HepG2 (cell line): Measurements from ENCODE around the gene ZNF740. TPM values are rescaled to one million over a fixed set of nuclear protein-coding genes. Genes with fewer than 3 reads are reported as not detected.

ENCODE experiments used
- ATAC-seq: fragments of 200-7000 bp; cut with Tn5 transposase; 3 replicates; pipeline ENCODE4 v1.9.1; 2020; ENCODE audit warnings: mild to moderate bottlenecking, moderate library complexity
- BruUV-seq: library from RNA; stranded (reverse); fragments of 400-500 nt; replicated peaks from 2 replicates; lab custom pipeline; 2021; lab: Mats Ljungman, UMichigan
- CTCF ChIA-PET: fragments of 300-600 bp; formaldehyde crosslinking; extraction: SDS; loops from one replicate; lab custom pipeline; 2021; ENCODE audit warnings: low total read pairs, inconsistent platforms, low intra/inter-chr PET ratio; lab: Yijun Ruan, JAX
- POLR2A ChIA-PET: fragments of 350-600 bp; sonication (Branson Sonifier 250); formaldehyde crosslinking; loops from one replicate; lab custom pipeline; 2020; ENCODE audit warnings: antibody characterized with exemption, inconsistent platforms; lab: Yijun Ruan, JAX
- DNase-seq: peaks from one replicate; pipeline ENCODE4 v3.0.0-alpha.2; 2015; ENCODE audit warnings: low spot score
- FAIRE-seq: peaks from 3 replicates; lab custom pipeline; 2011; peaks lifted over from hg19 to GRCh38; lab: Jason Lieb, UNC
- H2AFZ ChIP-seq: one replicate; pipeline ENCODE4 v1.6.1; 2011; ENCODE audit warnings: low read length, inconsistent platforms
- H3K27ac ChIP-seq: fragments of 300-600 bp; 3 replicates; pipeline ENCODE4 v1.8.0; 2011; ENCODE audit warnings: mixed run types, mild to moderate bottlenecking, mixed read lengths, low read length, inconsistent platforms; ENCODE audit not compliant: insufficient read depth; ENCODE audit errors: extremely low read length
- H3K27me3 ChIP-seq, 2 experiments: fragments of 200-600 bp in 1 of 2; 2 replicates in 1 of 2; 3 replicates in 1 of 2; pipeline versions ENCODE4 v1.6.0 to v1.8.0; 2011; ENCODE audit warnings: low read length in 2 of 2, mild to moderate bottlenecking in 2 of 2, moderate library complexity in 2 of 2, inconsistent platforms in 1 of 2; ENCODE audit not compliant: insufficient read depth in 2 of 2, control insufficient read depth in 1 of 2
- H3K36me3 ChIP-seq, 2 experiments: fragments of 200-600 bp in 1 of 2; replicated peaks in 1 of 2; 2 replicates in 1 of 2; 3 replicates in 1 of 2; pipeline versions ENCODE4 v1.5.1 to v1.8.0; 2011; ENCODE audit warnings: low read length in 2 of 2, inconsistent platforms in 1 of 2; ENCODE audit not compliant: insufficient read depth in 2 of 2, control insufficient read depth in 1 of 2
- H3K4me1 ChIP-seq: 2 replicates; pipeline ENCODE4 v1.5.1; 2012; ENCODE audit warnings: low read length, inconsistent platforms; ENCODE audit not compliant: insufficient read depth
- H3K4me2 ChIP-seq: 2 replicates; pipeline ENCODE4 v1.6.0; 2011; ENCODE audit warnings: low read depth, low read length, inconsistent platforms
- H3K4me3 ChIP-seq, 3 experiments: fragments of 200-600 bp in 1 of 3; sonication (generic), shearing (Covaris generic) in 1 of 3; replicated peaks in 1 of 3; 2 replicates each; pipeline ENCODE4 v1.5.1; 2011 to 2016; ENCODE audit warnings: low read length in 3 of 3, inconsistent platforms in 2 of 3, low read depth in 2 of 3, mild to moderate bottlenecking in 2 of 3, control low read depth in 1 of 3, mixed read lengths in 1 of 3; ENCODE audit not compliant: insufficient read depth in 1 of 3
- H3K79me2 ChIP-seq: one replicate; pipeline ENCODE4 v1.6.1; 2011; ENCODE audit warnings: low read length, inconsistent platforms; ENCODE audit not compliant: insufficient read depth
- H3K9ac ChIP-seq: 2 replicates; pipeline ENCODE4 v1.6.0; 2011; ENCODE audit warnings: mild to moderate bottlenecking, low read depth, low read length, inconsistent platforms; ENCODE audit not compliant: insufficient read depth
- H3K9me3 ChIP-seq: 2 replicates; pipeline ENCODE4 v1.5.1; 2012; ENCODE audit warnings: mild to moderate bottlenecking, low read length
- H4K20me1 ChIP-seq: 2 replicates; pipeline ENCODE4 v1.6.0; 2011; ENCODE audit warnings: inconsistent platforms, mild to moderate bottlenecking, low read length, moderate library complexity; ENCODE audit not compliant: insufficient read depth
- ARNTL ChIP-seq: sonication (generic); formaldehyde crosslinking; IDR thresholded peaks from 2 replicates; pipeline ENCODE4 v1.4.0; 2020; ENCODE audit warnings: mild to moderate bottlenecking, missing genetic modification reagents
- ATAD3A ChIP-seq: sonication (generic); formaldehyde crosslinking; IDR thresholded peaks from 2 replicates; pipeline ENCODE4 v1.4.0; 2020; ENCODE audit warnings: missing genetic modification reagents
- ATM ChIP-seq: fragments of 450-650 bp; IDR thresholded peaks from 2 replicates; pipeline ENCODE4 v1.7.1; 2017; ENCODE audit warnings: mild to moderate bottlenecking, borderline replicate concordance
- BCL6 ChIP-seq: IDR thresholded peaks from 2 replicates; pipeline ENCODE4 v1.6.1; 2016; ENCODE audit warnings: missing genetic modification reagents, missing compliant biosample characterization
- CAMTA2 ChIP-seq: sonication (generic); formaldehyde crosslinking; IDR thresholded peaks from 2 replicates; pipeline ENCODE4 v1.4.0; 2020; ENCODE audit warnings: mild to moderate bottlenecking, missing genetic modification reagents, borderline replicate concordance
- CREM ChIP-seq, 2 experiments: sonication (generic) in 1 of 2; formaldehyde crosslinking in 1 of 2; IDR thresholded peaks; 2 replicates each; pipeline versions ENCODE4 v1.4.0 to v1.6.1; 2016 to 2020; ENCODE audit warnings: antibody characterized with exemption in 1 of 2, mild to moderate bottlenecking in 1 of 2, missing genetic modification reagents in 1 of 2
- HNRNPLL ChIP-seq: fragments of 200-400 bp; formaldehyde crosslinking; IDR thresholded peaks from 2 replicates; pipeline ENCODE4 v1.6.1; 2017; ENCODE audit warnings: mild to moderate bottlenecking, low read depth, low read length; ENCODE audit not compliant: poor library complexity, severe bottlenecking
- HOXD1 ChIP-seq: sonication (generic); formaldehyde crosslinking; IDR thresholded peaks from 2 replicates; pipeline ENCODE4 v1.5.0; 2020; ENCODE audit warnings: missing genetic modification reagents
- NFIC ChIP-seq: IDR thresholded peaks from 2 replicates; pipeline ENCODE4 v1.6.1; 2012; ENCODE audit warnings: mild to moderate bottlenecking, low read length, inconsistent platforms
- PHF8 ChIP-seq: sonication (generic); formaldehyde crosslinking; IDR thresholded peaks from 2 replicates; pipeline ENCODE4 v1.5.0; 2020; ENCODE audit warnings: missing genetic modification reagents
- TBX3 ChIP-seq: fragments of 450-650 bp; IDR thresholded peaks from 2 replicates; pipeline ENCODE4 v1.6.1; 2017; ENCODE audit warnings: antibody characterized with exemption, mild to moderate bottlenecking, inconsistent platforms, borderline replicate concordance
- ZNF224 ChIP-seq: sonication (generic); formaldehyde crosslinking; IDR thresholded peaks from 2 replicates; pipeline ENCODE4 v1.5.0; 2020; ENCODE audit warnings: mild to moderate bottlenecking, missing genetic modification reagents
- ZNF329 ChIP-seq: sonication (generic); formaldehyde crosslinking; IDR thresholded peaks from 2 replicates; pipeline ENCODE4 v1.9.0; 2021; ENCODE audit warnings: low read depth, mild to moderate bottlenecking, missing genetic modification reagents
- ZNF335 ChIP-seq: sonication (generic); formaldehyde crosslinking; IDR thresholded peaks from 2 replicates; pipeline ENCODE4 v1.4.0; 2020; ENCODE audit warnings: missing genetic modification reagents
- ZNF614 ChIP-seq: IDR thresholded peaks from 2 replicates; pipeline ENCODE4 v1.6.1; 2018; ENCODE audit warnings: missing biosample characterization, missing genetic modification reagents, inconsistent platforms, borderline replicate concordance
- ZNF772 ChIP-seq: sonication (generic); formaldehyde crosslinking; IDR thresholded peaks from 2 replicates; pipeline ENCODE4 v1.5.0; 2020; ENCODE audit warnings: mild to moderate bottlenecking, missing genetic modification reagents
- ZNF816 ChIP-seq: sonication (generic); formaldehyde crosslinking; IDR thresholded peaks from 2 replicates; pipeline ENCODE4 v1.8.0; 2022; ENCODE audit warnings: missing genetic modification reagents, mild to moderate bottlenecking, borderline replicate concordance
- ZSCAN5A ChIP-seq: sonication (generic); formaldehyde crosslinking; IDR thresholded peaks from 2 replicates; pipeline ENCODE4 v1.8.0; 2022; ENCODE audit warnings: mild to moderate bottlenecking, missing genetic modification reagents, borderline replicate concordance
- WGBS: methylation state at CpG from one replicate; pipeline ENCODE4 v1.1.6; 2017; ENCODE audit warnings: low lambda C conversion rate; 5-methylcytosine and 5-hydroxymethylcytosine counted together
- in situ Hi-C: cut with HindIII; loops from 2 replicates; pipeline ENCODE4 v1.10.0; 2017; ENCODE audit warnings: low pct_unique_long_range_greater_than_20kb; ENCODE audit not compliant: extremely low pct_ligation_motif_present
- intact Hi-C: fragments of 100-400 bp; cut with micrococcal nuclease; formaldehyde crosslinking; loops from one replicate; pipeline ENCODE4 v1.10.0; 2022; ENCODE audit not compliant: unreplicated experiment
- polyA plus RNA-seq, 8 experiments: library from polyadenylated mRNA; depleted of rRNA in 3 of 8; stranded (reverse) in 7 of 8; unstranded in 1 of 8; fragments of >200 nt; fragmentation: Illumina TruSeq in 4 of 8; extraction: Trizol in 4 of 8; gene quantifications; 2 replicates each; pipeline versions ENCODE4 v1.2.1 to v1.2.3, GENCODE V29; 2011 to 2016; ENCODE audit warnings: low read depth in 4 of 8, missing spikeins in 1 of 8, mixed read lengths in 1 of 8; ENCODE audit not compliant: insufficient read depth in 1 of 8
- total RNA-seq, 5 experiments: library from RNA; depleted of rRNA; stranded (reverse); fragments of >200 nt; fragmentation: Illumina TruSeq; extraction: Trizol; gene quantifications; 2 replicates each; pipeline ENCODE4 v1.2.3, GENCODE V29; 2016; ENCODE audit warnings: low read depth in 1 of 5
- TF ChIP-seq, protein P1 (sequence below): sonication (generic); formaldehyde crosslinking; IDR thresholded peaks from 2 replicates; pipeline ENCODE4 v1.5.0; 2020; ENCODE audit warnings: mild to moderate bottlenecking, missing genetic modification reagents, borderline replicate concordance

The ZNF740 gene
- total and polyA plus RNA-seq, 2 of the 13 experiments (the other 11 are each of a cell fraction or from before 2014, with no cell fraction given) = 16.9 to 19.0 TPM

GRCh38 chr12:53147181-53147580 lies 33.3 kb upstream of the ZNF740 start:
- H3K9ac ChIP-seq = no peak overlapping the region
- CTCF ChIA-PET = no interaction called here
- H3K4me1 ChIP-seq = peaks cover 23% of the 10 kb centered on the region
- FAIRE-seq = no peak
- in situ Hi-C loops (no loop called here), intact Hi-C loops (loop anchor here (5.0 kb wide), 1 partner anchor 45 kb away; the partner anchor contains the start of gene SOAT2)
- H3K9me3 ChIP-seq = no peaks in the 10 kb centered on the region
- no peak overlapping the region for H2AFZ ChIP-seq
- no TSS peak for BruUV-seq
- no peak overlapping the region for H3K4me2 ChIP-seq
- DNase-seq = no peak
- no peaks in the 10 kb centered on the region for H3K36me3 ChIP-seq
- no peaks in the 10 kb centered on the region for H3K27me3 ChIP-seq
- no peak overlapping the region for H3K4me3 ChIP-seq
- TF ChIP-seq ZNF772 (CRISPR knock-in tag) = no peak
- no peak for TF ChIP-seq ATAD3A (CRISPR knock-in tag)
- no peak for TF ChIP-seq PHF8 (CRISPR knock-in tag)
- no peak for TF ChIP-seq ARNTL (CRISPR knock-in tag)
- TF ChIP-seq ATM = no peak
- TF ChIP-seq HNRNPLL = no peak
- no peak for TF ChIP-seq ZNF329 (CRISPR knock-in tag)
- no peak for TF ChIP-seq ZNF335 (CRISPR knock-in tag)
- TF ChIP-seq NFIC = no peak
- no peak for TF ChIP-seq CAMTA2
- TF ChIP-seq, protein P1, sequence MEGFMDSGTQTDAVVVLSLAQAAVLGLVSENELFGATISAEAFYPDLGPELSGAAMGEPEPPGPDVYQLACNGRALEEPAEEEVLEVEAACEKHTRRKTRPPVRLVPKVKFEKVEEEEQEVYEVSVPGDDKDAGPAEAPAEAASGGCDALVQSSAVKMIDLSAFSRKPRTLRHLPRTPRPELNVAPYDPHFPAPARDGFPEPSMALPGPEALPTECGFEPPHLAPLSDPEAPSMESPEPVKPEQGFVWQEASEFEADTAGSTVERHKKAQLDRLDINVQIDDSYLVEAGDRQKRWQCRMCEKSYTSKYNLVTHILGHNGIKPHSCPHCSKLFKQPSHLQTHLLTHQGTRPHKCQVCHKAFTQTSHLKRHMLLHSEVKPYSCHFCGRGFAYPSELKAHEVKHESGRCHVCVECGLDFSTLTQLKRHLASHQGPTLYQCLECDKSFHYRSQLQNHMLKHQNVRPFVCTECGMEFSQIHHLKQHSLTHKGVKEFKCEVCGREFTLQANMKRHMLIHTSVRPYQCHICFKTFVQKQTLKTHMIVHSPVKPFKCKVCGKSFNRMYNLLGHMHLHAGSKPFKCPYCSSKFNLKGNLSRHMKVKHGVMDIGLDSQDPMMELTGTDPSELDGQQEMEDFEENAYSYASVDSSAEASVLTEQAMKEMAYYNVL = no peak
- TF ChIP-seq HOXD1 (CRISPR knock-in tag) = no peak
- TF ChIP-seq ZSCAN5A (CRISPR knock-in tag) = no peak
- TF ChIP-seq ZNF224 = no peak
- no peak for TF ChIP-seq CREM (IDR thresholded peaks at IDR 0.05)
- no peak for TF ChIP-seq CREM (CRISPR knock-in tag; IDR thresholded peaks at IDR 0.05)
- TF ChIP-seq ZNF614 (CRISPR knock-in tag) = no peak
- TF ChIP-seq BCL6 (CRISPR knock-in tag) = no peak
- TF ChIP-seq ZNF816 (CRISPR knock-in tag) = no peak
- TF ChIP-seq TBX3 = no peak
- 92% methylated on average over 5 of the region's 5 CpGs for WGBS
- H3K79me2 ChIP-seq = no peaks in the 10 kb centered on the region
- POLR2A ChIA-PET = no interaction called here
- no peak overlapping the region for H3K27ac ChIP-seq
- no peaks in the 10 kb centered on the region for H4K20me1 ChIP-seq
- no peak for ATAC-seq
